GM12801 (cell line): ENCODE data around the gene MSL1.

Experiments used
- CTCF ChIP-seq: IDR thresholded peaks from one replicate; pipeline ENCODE4 v1.5.1; 2011; ENCODE audit warnings: control low read depth; ENCODE audit not compliant: insufficient read length; ENCODE audit errors: extremely low read depth

MSL1 gene

GRCh38 chr17:40093580-40094201, 28.1 kb upstream of the MSL1 start:
- TF ChIP-seq CTCF, result no peak

- no peak for TF ChIP-seq CTCF
Observed at GRCh38 chr17:40094874-40095273, 26.9 kb upstream of the MSL1 start.

- no peak for TF ChIP-seq CTCF
Observed at GRCh38 chr17:40095351-40095943, 26.3 kb upstream of the MSL1 start.

GRCh38 chr17:40095944-40096791, 25.6 kb upstream of the MSL1 start:
- TF ChIP-seq CTCF, result no peak

- no peak for TF ChIP-seq CTCF
Observed at GRCh38 chr17:40097087-40097486, 24.7 kb upstream of the MSL1 start.

GRCh38 chr17:40097931-40098845, 23.6 kb upstream of the MSL1 start:
- no peak for TF ChIP-seq CTCF
